Measurements from ENCODE around the gene MAPKAP1.
A peak's percentile ranks its signal among the peaks of the same experiment; 100 is the strongest.

MAPKAP1 gene

GRCh38 chr9:125426926-125427325, 280.1 kb downstream of the MAPKAP1 start:
- no peak for DNase-seq

GRCh38 chr9:125425901-125426515, 281.0 kb downstream of the MAPKAP1 start:
- no peak for DNase-seq

GRCh38 chr9:125425170-125425897, 281.7 kb downstream of the MAPKAP1 start:
- DNase-seq = no peak

GRCh38 chr9:125423964-125424363, 283.0 kb downstream of the MAPKAP1 start:
- no peak for DNase-seq

GRCh38 chr9:125422853-125423252, 284.2 kb downstream of the MAPKAP1 start:
- DNase-seq = no peak

GRCh38 chr9:125421591-125422181, 285.3 kb downstream of the MAPKAP1 start:
- DNase-seq = no peak

- no peak for DNase-seq
Observed at GRCh38 chr9:125421166-125421565, 285.8 kb downstream of the MAPKAP1 start.

GRCh38 chr9:125418404-125418803, 288.6 kb downstream of the MAPKAP1 start:
- DNase-seq = no peak

- no peak for DNase-seq
Observed at GRCh38 chr9:125416517-125416916, 290.5 kb downstream of the MAPKAP1 start.

- DNase-seq = no peak
Observed at GRCh38 chr9:125415583-125416460, 291.2 kb downstream of the MAPKAP1 start.

GRCh38 chr9:125413579-125413978, 293.4 kb downstream of the MAPKAP1 start:
- DNase-seq = no peak

GRCh38 chr9:125412166-125412565, 294.8 kb downstream of the MAPKAP1 start:
- DNase-seq = no peak

GRCh38 chr9:125411171-125411756, 295.7 kb downstream of the MAPKAP1 start:
- no peak for DNase-seq

GRCh38 chr9:125410522-125410894, 296.5 kb downstream of the MAPKAP1 start:
- no peak for DNase-seq

GRCh38 chr9:125409637-125410521, 297.1 kb downstream of the MAPKAP1 start:
- peak; percentile 68 for DNase-seq

GRCh38 chr9:125409217-125409636, 297.8 kb downstream of the MAPKAP1 start:
- no peak for DNase-seq

- DNase-seq = peak; percentile 90
Observed at GRCh38 chr9:125407974-125408900, 298.8 kb downstream of the MAPKAP1 start.

GRCh38 chr9:125407432-125407973, 299.5 kb downstream of the MAPKAP1 start:
- DNase-seq = no peak

GRCh38 chr9:125406810-125407087, 300.3 kb downstream of the MAPKAP1 start:
- no peak for DNase-seq

Measured in activated effector memory CD4-positive, alpha-beta T cell treated with anti-CD3 and anti-CD28 coated beads, Interleukin-2, amount 50 U/mL, for 16 hours (primary cell).